Measurements from ENCODE around the gene EPN3. TPM values are rescaled to one million over a fixed set of nuclear protein-coding genes. Genes with fewer than 3 reads are reported as not detected.

EPN3 gene
- total and polyA plus RNA-seq, 2 donors (not counting 1 experiment from before 2014, with no cell fraction given) = not detected

GRCh38 chr17:50513495-50513894 lies 19.0 kb upstream of the EPN3 start:
- Histone ChIP-seq H3K36me3 (replicated peaks in 1 of 2; ENCODE audit: control extremely low read depth in 1 of 2, control insufficient read depth in 1 of 2, extremely low read depth in 1 of 2, insufficient read depth in 2 of 2, low read length in 1 of 2) (no peaks in the 10 kb centered on the region), H4K20me1 (ENCODE audit: control insufficient read depth, insufficient read depth, low read length, poor library complexity, severe bottlenecking) (no peaks in the 10 kb centered on the region), H3K79me2 (ENCODE audit: control insufficient read depth, insufficient read depth, low read length) (no peaks in the 10 kb centered on the region), H3K27ac (ENCODE audit: low read length in 2 of 2) (no peak overlapping the region), H3K9ac (ENCODE audit: low read length) (no peak overlapping the region), H3K9me3 (ENCODE audit: control extremely low read depth in 1 of 3, control insufficient read depth in 2 of 3, insufficient read depth in 1 of 3, low read length in 2 of 3) (no peaks in the 10 kb centered on the region), H3K4me3 (ENCODE audit: control extremely low read depth in 1 of 5, extremely low read depth in 1 of 5, insufficient read depth in 1 of 5, low read depth in 2 of 5, low read length in 4 of 5) (no peak overlapping the region), H3K4me1 (ENCODE audit: control insufficient read depth in 2 of 2, insufficient read depth in 2 of 2, low read length in 2 of 2) (peaks cover 7 to 13% of the 10 kb centered on the region in 2 donors), H3K27me3 (replicated peaks in 1 of 4; ENCODE audit: control extremely low read depth in 1 of 4, control insufficient read depth in 3 of 4, insufficient read depth in 4 of 4, low read length in 3 of 4) (peaks cover 0 to 7% (median 2%) of the 10 kb centered on the region in 4 experiments), H3K4me2 (replicated peaks; ENCODE audit: low read depth, low read length, poor library complexity, severe bottlenecking) (no peak overlapping the region), H2AFZ (ENCODE audit: insufficient read depth, low read depth, low read length, poor library complexity, severe bottlenecking) (no peak overlapping the region)
- no peaks in the 10 kb centered on the region for H3K9me3 Mint-ChIP-seq (ENCODE audit: insufficient read depth)
- no peak for DNase-seq
- H3K27me3 Mint-ChIP-seq = no peaks in the 10 kb centered on the region
- intact Hi-C loops (cut with micrococcal nuclease) = no loop called here
- no peak overlapping the region for H3K4me3 Mint-ChIP-seq
- TF ChIP-seq EZH2 (IDR thresholded peaks at IDR 0.05; ENCODE audit: borderline replicate concordance, insufficient read depth, low read depth, low read length, poor library complexity, severe bottlenecking) (no peak), CTCF (IDR thresholded peaks at IDR 0.05) (no peak)
- no peak overlapping the region for H3K27ac Mint-ChIP-seq
- WGBS (ENCODE audit: insufficient coverage) = 83% methylated on average over 1 of the region's 4 CpGs
- no peak for ATAC-seq (ENCODE audit: low read depth)
- ChIA-PET CTCF (no interaction called here), POLR2A (interaction anchor here (0.6 kb wide), 1 partner anchor 128 kb away, joined by 3 read pairs; no protein-coding TSS in a partner anchor)
- peaks cover 23% of the 10 kb centered on the region for H3K4me1 Mint-ChIP-seq

DNA sequence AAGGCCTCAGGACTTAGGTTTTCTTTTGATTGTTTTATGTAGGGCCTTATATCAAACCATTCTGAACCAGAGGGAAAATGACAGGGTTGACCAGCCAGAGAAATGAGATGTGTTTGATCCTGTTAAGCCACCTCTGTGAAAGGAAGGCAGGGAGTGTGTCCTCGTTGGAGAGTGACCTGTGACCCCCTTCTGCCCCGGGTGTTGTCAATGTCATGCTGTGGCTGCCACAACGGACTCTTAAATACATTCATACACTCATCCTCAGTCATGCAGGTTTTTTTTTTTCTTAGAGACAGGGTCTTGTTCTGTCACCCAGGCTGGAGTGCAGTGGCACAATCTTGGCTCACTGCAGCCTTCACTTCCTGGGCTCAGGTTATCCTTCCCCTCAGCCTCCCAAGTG lies 18.1 kb upstream of the EPN3 start:
- TF ChIP-seq CTCF (IDR thresholded peaks at IDR 0.05) = no peak
- TF ChIP-seq EZH2 (IDR thresholded peaks at IDR 0.05; ENCODE audit: borderline replicate concordance, insufficient read depth, low read depth, low read length, poor library complexity, severe bottlenecking) = no peak
- H3K4me2 ChIP-seq (replicated peaks; ENCODE audit: low read depth, low read length, poor library complexity, severe bottlenecking) = no peak overlapping the region
- Mint-ChIP-seq H3K4me1 (peaks cover 15% of the 10 kb centered on the region), H3K27ac (no peak overlapping the region), H3K4me3 (no peak overlapping the region), H3K27me3 (no peaks in the 10 kb centered on the region), H3K9me3 (ENCODE audit: insufficient read depth) (no peaks in the 10 kb centered on the region)
- ATAC-seq (ENCODE audit: low read depth) (no peak), DNase-seq (no peak)
- no CpG with 5 or more reads among the region's 3 CpGs for WGBS (ENCODE audit: insufficient coverage)
- no peak overlapping the region for H3K27ac ChIP-seq (ENCODE audit: low read length in 2 of 2)
- no peak overlapping the region for H3K9ac ChIP-seq (ENCODE audit: low read length)
- H3K9me3 ChIP-seq (ENCODE audit: control extremely low read depth in 1 of 3, control insufficient read depth in 2 of 3, insufficient read depth in 1 of 3, low read length in 2 of 3) = no peaks in the 10 kb centered on the region
- H3K27me3 ChIP-seq (replicated peaks in 1 of 4; ENCODE audit: control extremely low read depth in 1 of 4, control insufficient read depth in 3 of 4, insufficient read depth in 4 of 4, low read length in 3 of 4) = no peaks in the 10 kb centered on the region
- ChIA-PET POLR2A (no interaction called here), CTCF (no interaction called here)
- H3K36me3 ChIP-seq (replicated peaks in 1 of 2; ENCODE audit: control extremely low read depth in 1 of 2, control insufficient read depth in 1 of 2, extremely low read depth in 1 of 2, insufficient read depth in 2 of 2, low read length in 1 of 2) = no peaks in the 10 kb centered on the region
- no peaks in the 10 kb centered on the region for H3K79me2 ChIP-seq (ENCODE audit: control insufficient read depth, insufficient read depth, low read length)
- intact Hi-C loops (cut with micrococcal nuclease) = no loop called here
- no peak overlapping the region for H3K4me3 ChIP-seq (ENCODE audit: control extremely low read depth in 1 of 5, extremely low read depth in 1 of 5, insufficient read depth in 1 of 5, low read depth in 2 of 5, low read length in 4 of 5)
- H2AFZ ChIP-seq (ENCODE audit: insufficient read depth, low read depth, low read length, poor library complexity, severe bottlenecking) = no peak overlapping the region
- H4K20me1 ChIP-seq (ENCODE audit: control insufficient read depth, insufficient read depth, low read length, poor library complexity, severe bottlenecking) = no peaks in the 10 kb centered on the region
- H3K4me1 ChIP-seq (ENCODE audit: control insufficient read depth in 2 of 2, insufficient read depth in 2 of 2, low read length in 2 of 2) = peaks cover 0 to 5% of the 10 kb centered on the region in 2 donors

Data from B cell (primary cell).